ENCODE data around the gene LELP1. TPM values are rescaled to one million over a fixed set of nuclear protein-coding genes. Genes with fewer than 3 reads are reported as not detected.

The LELP1 gene
- total RNA-seq, 1 experiment from 2014 or later, result not detected

GRCh38 chr1:153195216-153195615 is 8.0 kb upstream of the LELP1 start:
- H3K4me1 ChIP-seq, result no peaks in the 10 kb centered on the region
- ChIA-PET CTCF (no interaction called here), POLR2A (no interaction called here)
- Mint-ChIP-seq H3K4me1 (ENCODE audit: low read depth, unreplicated experiment) (no peaks in the 10 kb centered on the region), H3K27ac (ENCODE audit: unreplicated experiment) (no peak overlapping the region), H3K27me3 (ENCODE audit: insufficient read depth, unreplicated experiment) (peaks cover 36% of the 10 kb centered on the region), H3K4me3 (ENCODE audit: unreplicated experiment) (no peak overlapping the region), H3K36me3 (ENCODE audit: insufficient read depth, unreplicated experiment) (no peaks in the 10 kb centered on the region), H3K9me3 (ENCODE audit: unreplicated experiment) (no peaks in the 10 kb centered on the region)
- H3K9me3 ChIP-seq, result no peaks in the 10 kb centered on the region
- no peaks in the 10 kb centered on the region for H3K36me3 ChIP-seq (ENCODE audit: control insufficient read depth, insufficient read depth, low read length)
- BruUV-seq (replicated peaks), result no TSS peak
- no peaks in the 10 kb centered on the region for H3K27me3 ChIP-seq (replicated peaks; ENCODE audit: control insufficient read depth, insufficient read depth, low read length)
- TF ChIP-seq CTCF (IDR thresholded peaks at IDR 0.05; ENCODE audit: insufficient read depth in 1 of 2, low read depth in 1 of 2, low read length in 1 of 2, severe bottlenecking in 1 of 2, unreplicated experiment in 1 of 2), result no peak
- DNase-seq, result no peak
- intact Hi-C loops (cut with micrococcal nuclease; ENCODE audit: unreplicated experiment), result loop anchor here (10.0 kb wide), 1 partner anchor 100 kb away; the partner anchor contains the start of gene SPRR2E
- no peak overlapping the region for H3K4me3 ChIP-seq (ENCODE audit: low read depth, low read length)

- H3K27me3 Mint-ChIP-seq (ENCODE audit: insufficient read depth, unreplicated experiment), result peaks cover 29% of the 10 kb centered on the region
- no TSS peak for BruUV-seq (replicated peaks)
- H3K4me1 ChIP-seq, result no peaks in the 10 kb centered on the region
- no peak overlapping the region for H3K27ac Mint-ChIP-seq (ENCODE audit: unreplicated experiment)
- H3K36me3 Mint-ChIP-seq (ENCODE audit: insufficient read depth, unreplicated experiment), result no peaks in the 10 kb centered on the region
- DNase-seq, result no peak
- TF ChIP-seq CTCF (IDR thresholded peaks at IDR 0.05; ENCODE audit: insufficient read depth in 1 of 2, low read depth in 1 of 2, low read length in 1 of 2, severe bottlenecking in 1 of 2, unreplicated experiment in 1 of 2), result no peak
- H3K36me3 ChIP-seq (ENCODE audit: control insufficient read depth, insufficient read depth, low read length), result no peaks in the 10 kb centered on the region
- POLR2A ChIA-PET, result no interaction called here
- CTCF ChIA-PET, result no interaction called here
- intact Hi-C loops (cut with micrococcal nuclease; ENCODE audit: unreplicated experiment), result no loop called here
- H3K9me3 Mint-ChIP-seq (ENCODE audit: unreplicated experiment), result no peaks in the 10 kb centered on the region
- no peak overlapping the region for H3K4me3 Mint-ChIP-seq (ENCODE audit: unreplicated experiment)
- no peaks in the 10 kb centered on the region for H3K27me3 ChIP-seq (replicated peaks; ENCODE audit: control insufficient read depth, insufficient read depth, low read length)
- H3K4me3 ChIP-seq (ENCODE audit: low read depth, low read length), result no peak overlapping the region
- H3K4me1 Mint-ChIP-seq (ENCODE audit: low read depth, unreplicated experiment), result no peaks in the 10 kb centered on the region
- no peaks in the 10 kb centered on the region for H3K9me3 ChIP-seq
Observed at GRCh38 chr1:153202006-153202405, 1.2 kb upstream of the LELP1 start.

GRCh38 chr1:153206631-153207030 is 3.4 kb downstream of the LELP1 start:
- CTCF ChIA-PET, result interaction anchor here (0.6 kb wide), 1 partner anchor 49 kb away, joined by 3 read pairs; no protein-coding TSS in a partner anchor
- intact Hi-C loops (cut with micrococcal nuclease; ENCODE audit: unreplicated experiment), result no loop called here
- H3K36me3 Mint-ChIP-seq (ENCODE audit: insufficient read depth, unreplicated experiment), result no peaks in the 10 kb centered on the region
- no peak overlapping the region for H3K4me3 ChIP-seq (ENCODE audit: low read depth, low read length)
- no peak for TF ChIP-seq CTCF (IDR thresholded peaks at IDR 0.05; ENCODE audit: insufficient read depth in 1 of 2, low read depth in 1 of 2, low read length in 1 of 2, severe bottlenecking in 1 of 2, unreplicated experiment in 1 of 2)
- H3K9me3 ChIP-seq, result no peaks in the 10 kb centered on the region
- no peaks in the 10 kb centered on the region for H3K4me1 ChIP-seq
- H3K4me1 Mint-ChIP-seq (ENCODE audit: low read depth, unreplicated experiment), result no peaks in the 10 kb centered on the region
- BruUV-seq (replicated peaks), result no TSS peak
- no peak overlapping the region for H3K4me3 Mint-ChIP-seq (ENCODE audit: unreplicated experiment)
- no peaks in the 10 kb centered on the region for H3K27me3 ChIP-seq (replicated peaks; ENCODE audit: control insufficient read depth, insufficient read depth, low read length)
- peaks cover 13% of the 10 kb centered on the region for H3K27me3 Mint-ChIP-seq (ENCODE audit: insufficient read depth, unreplicated experiment)
- no peaks in the 10 kb centered on the region for H3K9me3 Mint-ChIP-seq (ENCODE audit: unreplicated experiment)
- POLR2A ChIA-PET, result no interaction called here
- no peak overlapping the region for H3K27ac Mint-ChIP-seq (ENCODE audit: unreplicated experiment)
- no peaks in the 10 kb centered on the region for H3K36me3 ChIP-seq (ENCODE audit: control insufficient read depth, insufficient read depth, low read length)
- no peak for DNase-seq

Data from Caco-2 (cell line).